ENCODE data around the gene SLC27A5. TPM values are rescaled to one million over a fixed set of nuclear protein-coding genes. Genes with fewer than 3 reads are reported as not detected.

Gene SLC27A5
- total RNA-seq, 3 donors from 2014 or later (not counting 1 experiment from before 2014, with no cell fraction given), result 4.6 to 7.0 (median 4.7) TPM

DNA sequence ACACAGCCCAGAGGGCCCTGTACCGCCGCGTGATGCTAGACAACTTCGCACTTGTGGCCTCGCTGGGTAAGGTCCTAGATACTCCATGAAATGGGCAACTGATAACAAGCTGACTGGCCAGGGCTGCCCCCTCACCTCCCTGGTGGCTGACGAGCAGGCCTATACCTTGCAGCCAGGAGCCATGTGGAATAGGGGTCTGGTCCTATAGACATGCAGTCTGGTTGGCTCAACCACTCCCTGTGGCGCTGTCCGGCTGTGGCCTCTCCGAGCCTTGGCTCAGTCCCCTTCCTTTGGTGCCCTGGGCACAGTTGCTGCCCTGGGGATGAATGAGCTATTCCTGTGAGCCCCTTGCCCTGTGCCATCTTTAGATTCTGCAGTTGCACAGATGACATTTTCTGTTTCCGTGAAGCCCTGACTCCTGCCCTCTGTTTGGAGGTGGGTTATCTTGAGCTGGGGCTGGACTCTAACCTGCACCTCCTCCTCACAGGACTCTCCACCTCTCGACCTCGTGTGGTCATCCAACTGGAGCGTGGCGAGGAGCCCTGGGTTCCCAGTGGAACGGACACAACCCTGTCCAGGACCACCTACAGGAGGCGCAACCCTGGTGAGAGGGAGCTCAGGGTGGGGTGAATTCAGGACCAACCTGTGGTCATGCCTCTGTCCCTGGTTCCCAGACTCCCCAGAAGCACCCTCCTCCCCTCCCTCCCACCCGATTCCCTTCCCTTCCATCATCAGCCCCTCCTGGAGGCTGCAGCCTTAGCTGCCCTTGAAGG, 42.4 kb downstream of the SLC27A5 start:
- WGBS (ENCODE audit: insufficient coverage), result 92% methylated on average over 17 of the region's 17 CpGs
- no peak for ATAC-seq
- Mint-ChIP-seq H3K27ac (peak overlapping the region in 1 of 2 donors; percentile 92), H3K27me3 (ENCODE audit: low read depth in 2 of 2) (no peaks in the 10 kb centered on the region), H3K4me1 (peaks cover 16 to 21% of the 10 kb centered on the region in 2 donors), H3K9me3 (no peaks in the 10 kb centered on the region), H3K4me3 (peak overlapping the region; percentile 89), H3K36me3 (no peaks in the 10 kb centered on the region)
- no peaks in the 10 kb centered on the region for H3K27me3 ChIP-seq (ENCODE audit: control insufficient read depth, insufficient read depth, low read length)
- H3K9me3 ChIP-seq (ENCODE audit: control insufficient read depth, insufficient read depth, low read length), result no peaks in the 10 kb centered on the region
- peaks cover 22% of the 10 kb centered on the region for H3K36me3 ChIP-seq (ENCODE audit: control insufficient read depth, insufficient read depth, low read length)
- H3K27ac ChIP-seq (ENCODE audit: low read length), result no peak overlapping the region
- TF ChIP-seq, protein P1, sequence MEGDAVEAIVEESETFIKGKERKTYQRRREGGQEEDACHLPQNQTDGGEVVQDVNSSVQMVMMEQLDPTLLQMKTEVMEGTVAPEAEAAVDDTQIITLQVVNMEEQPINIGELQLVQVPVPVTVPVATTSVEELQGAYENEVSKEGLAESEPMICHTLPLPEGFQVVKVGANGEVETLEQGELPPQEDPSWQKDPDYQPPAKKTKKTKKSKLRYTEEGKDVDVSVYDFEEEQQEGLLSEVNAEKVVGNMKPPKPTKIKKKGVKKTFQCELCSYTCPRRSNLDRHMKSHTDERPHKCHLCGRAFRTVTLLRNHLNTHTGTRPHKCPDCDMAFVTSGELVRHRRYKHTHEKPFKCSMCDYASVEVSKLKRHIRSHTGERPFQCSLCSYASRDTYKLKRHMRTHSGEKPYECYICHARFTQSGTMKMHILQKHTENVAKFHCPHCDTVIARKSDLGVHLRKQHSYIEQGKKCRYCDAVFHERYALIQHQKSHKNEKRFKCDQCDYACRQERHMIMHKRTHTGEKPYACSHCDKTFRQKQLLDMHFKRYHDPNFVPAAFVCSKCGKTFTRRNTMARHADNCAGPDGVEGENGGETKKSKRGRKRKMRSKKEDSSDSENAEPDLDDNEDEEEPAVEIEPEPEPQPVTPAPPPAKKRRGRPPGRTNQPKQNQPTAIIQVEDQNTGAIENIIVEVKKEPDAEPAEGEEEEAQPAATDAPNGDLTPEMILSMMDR (IDR thresholded peaks at IDR 0.05), result no peak
- DNase-seq, result no peak
- intact Hi-C loops (cut with micrococcal nuclease), result no loop called here
- H3K4me1 ChIP-seq (ENCODE audit: control insufficient read depth, insufficient read depth, low read length), result peaks cover 18% of the 10 kb centered on the region
- no peak overlapping the region for H3K4me3 ChIP-seq (ENCODE audit: low read length)

DNA sequence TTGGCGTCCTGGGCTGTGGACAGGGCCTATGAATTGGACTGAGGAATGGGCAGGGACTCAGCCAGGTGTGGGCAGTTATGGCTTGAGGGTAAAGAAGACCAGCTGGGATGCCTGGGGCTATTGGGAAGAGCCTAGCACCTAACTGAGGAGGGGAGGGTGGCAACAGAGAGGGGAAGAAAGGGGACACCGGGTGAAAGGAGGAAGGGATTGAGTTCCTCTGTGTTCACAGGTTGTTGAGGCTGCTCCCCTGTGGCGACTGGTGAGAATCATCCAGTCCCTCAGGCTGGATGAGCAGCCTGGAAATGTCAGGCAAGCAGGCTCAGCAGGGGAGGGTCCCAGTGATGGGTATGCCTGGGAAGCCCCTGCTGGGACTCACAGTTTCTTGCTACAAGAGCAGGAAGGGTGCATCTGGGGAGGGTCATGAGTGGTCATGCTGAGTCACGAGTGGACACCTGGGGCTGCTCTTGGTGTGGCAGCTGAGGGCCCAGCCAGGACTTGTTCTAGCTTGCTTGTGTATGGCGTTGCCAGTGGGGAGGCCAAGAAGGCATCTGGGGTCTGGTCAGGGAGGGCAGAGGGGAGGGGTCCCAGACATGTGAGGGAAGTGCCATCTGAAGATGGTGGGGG, 43.5 kb downstream of the SLC27A5 start:
- Histone ChIP-seq H3K27ac (ENCODE audit: low read length) (no peak overlapping the region), H3K36me3 (ENCODE audit: control insufficient read depth, insufficient read depth, low read length) (peaks cover 22% of the 10 kb centered on the region), H3K27me3 (ENCODE audit: control insufficient read depth, insufficient read depth, low read length) (no peaks in the 10 kb centered on the region), H3K9me3 (ENCODE audit: control insufficient read depth, insufficient read depth, low read length) (no peaks in the 10 kb centered on the region), H3K4me3 (ENCODE audit: low read length) (no peak overlapping the region), H3K4me1 (ENCODE audit: control insufficient read depth, insufficient read depth, low read length) (peaks cover 18% of the 10 kb centered on the region)
- DNase-seq, result no peak
- Mint-ChIP-seq H3K36me3 (no peaks in the 10 kb centered on the region), H3K4me3 (peak overlapping the region; percentile 89), H3K27me3 (ENCODE audit: low read depth in 2 of 2) (no peaks in the 10 kb centered on the region), H3K27ac (peak overlapping the region; percentile 84 to 92), H3K9me3 (no peaks in the 10 kb centered on the region), H3K4me1 (peaks cover 16 to 21% of the 10 kb centered on the region in 2 donors)
- 80% methylated on average over 5 of the region's 5 CpGs for WGBS (ENCODE audit: insufficient coverage)
- TF ChIP-seq, protein P1 (IDR thresholded peaks at IDR 0.05), result no peak
- ATAC-seq, result no peak
- intact Hi-C loops (cut with micrococcal nuclease), result no loop called here

DNA sequence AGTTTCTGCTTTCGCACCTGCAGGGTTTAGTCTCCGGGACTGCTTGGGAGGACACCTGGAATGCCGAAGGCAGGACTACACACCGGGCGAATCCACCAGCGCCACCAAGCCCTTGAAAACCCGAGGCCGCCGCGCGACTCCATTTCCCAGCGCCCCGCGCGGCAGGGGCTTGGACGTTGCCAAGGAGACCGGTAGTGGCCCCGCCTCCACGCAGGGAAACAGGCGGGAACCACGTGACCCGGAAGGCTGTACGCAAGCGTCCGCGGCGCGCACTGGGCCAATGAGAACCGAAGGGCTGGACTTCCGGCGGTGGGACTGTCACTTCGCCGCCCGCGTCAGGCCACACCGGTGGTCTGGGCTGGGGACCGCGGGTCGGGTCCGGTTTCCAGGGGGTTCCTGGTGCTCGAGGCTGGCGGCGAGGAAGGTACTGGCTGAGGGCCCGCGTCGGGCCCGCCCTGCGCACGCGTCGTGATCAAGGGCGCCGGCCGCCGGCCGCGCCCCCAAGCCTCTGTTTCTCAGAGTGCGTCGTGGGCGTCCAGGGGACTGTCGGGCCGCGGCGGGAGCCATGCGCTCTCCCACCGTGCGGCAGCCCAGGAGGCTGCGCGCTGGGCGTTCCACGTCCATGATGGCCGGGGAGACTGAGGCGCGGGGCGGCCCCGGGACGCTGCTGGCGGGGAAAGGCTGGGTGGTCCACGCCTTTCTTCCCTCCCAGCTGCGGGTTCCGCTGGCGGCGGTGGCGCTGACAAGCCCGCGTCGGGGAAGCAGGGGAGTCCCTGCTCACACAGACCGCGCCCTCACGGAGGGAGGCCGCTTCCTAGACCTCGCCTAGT, 44.8 kb downstream of the SLC27A5 start, which contains the start of gene ZNF324:
Gene ZNF324 (plus strand): TSS at position 321 of the 830 bp plus-strand sequence. CDS start 2,106 bp downstream, outside the sequence.
- Mint-ChIP-seq H3K27ac (peak within 1 kb of the TSS; percentile 84 to 92), H3K36me3 (no peaks in the 10 kb centered on the region), H3K4me1 (peaks cover 16 to 21% of the 10 kb centered on the region in 2 donors), H3K27me3 (ENCODE audit: low read depth in 2 of 2) (no peaks in the 10 kb centered on the region), H3K4me3 (peak within 1 kb of the TSS; percentile 89), H3K9me3 (no peaks in the 10 kb centered on the region)
- Histone ChIP-seq H3K27ac (ENCODE audit: low read length) (peak within 1 kb of the TSS; percentile 73), H3K4me1 (ENCODE audit: control insufficient read depth, insufficient read depth, low read length) (peaks cover 18% of the 10 kb centered on the region), H3K27me3 (ENCODE audit: control insufficient read depth, insufficient read depth, low read length) (no peaks in the 10 kb centered on the region), H3K9me3 (ENCODE audit: control insufficient read depth, insufficient read depth, low read length) (no peaks in the 10 kb centered on the region), H3K36me3 (ENCODE audit: control insufficient read depth, insufficient read depth, low read length) (peaks cover 11% of the 10 kb centered on the region), H3K4me3 (ENCODE audit: low read length) (peak within 1 kb of the TSS; percentile 58)
- peak; percentile 92 to 97 (median 95) for ATAC-seq
- intact Hi-C loops (cut with micrococcal nuclease), result loop anchor here (1.0 to 2.0 kb wide), 5 partner anchors 9 to 285 kb away; partner anchors contain the start of genes ZNF132, ZNF324B, ZNF446 and ZNF837
- TF ChIP-seq, protein P1 (IDR thresholded peaks at IDR 0.05), result no peak
- DNase-seq, result peak; percentile 97 to 99
- WGBS (ENCODE audit: insufficient coverage), result under 1% methylated on average over 92 of the region's 92 CpGs

All from natural killer cell (primary cell).